H1 (cell line): ENCODE measurements around the gene SSB. TPM values are rescaled to one million over a fixed set of nuclear protein-coding genes. Genes with fewer than 3 reads are reported as not detected.

Experiments
- CTCF ChIA-PET: fragments of 300-600 bp; sonication (Branson Sonifier 250); formaldehyde crosslinking; loops from one replicate; lab custom pipeline; 2021; ENCODE audit not compliant: partially characterized antibody; lab: Charles Lee
- POLR2A ChIA-PET: fragments of 300-600 bp; sonication (Branson Sonifier 250); formaldehyde crosslinking; loops from one replicate; lab custom pipeline; 2021; ENCODE audit warnings: inconsistent platforms; ENCODE audit not compliant: partially characterized antibody; lab: Charles Lee
- DNase-seq, 2 experiments: peaks; one replicate each; pipeline versions ENCODE4 v3.0.0 to v3.0.0-alpha.2; 2010 to 2022; ENCODE audit warnings: low spot score in 2 of 2, low read depth in 1 of 2, mixed read lengths in 1 of 2
- FAIRE-seq: peaks from 2 replicates; lab custom pipeline; 2011; peaks lifted over from hg19 to GRCh38; lab: Jason Lieb, UNC
- H2AFZ ChIP-seq: 2 replicates; pipeline ENCODE4 v1.8.1; 2012; ENCODE audit warnings: low read length, inconsistent platforms
- H2AK5ac ChIP-seq: 2 replicates; pipeline ENCODE4 v1.6.1; 2013; ENCODE audit warnings: low read depth, low read length
- H2BK120ac ChIP-seq: replicated peaks from 2 replicates; pipeline ENCODE3; 2013; ENCODE audit warnings: low read depth, low read length, inconsistent platforms
- H2BK12ac ChIP-seq: 2 replicates; pipeline ENCODE4 v1.6.1; 2013; ENCODE audit warnings: low read depth, low read length
- H2BK15ac ChIP-seq: 2 replicates; pipeline ENCODE4 v1.6.1; 2013; ENCODE audit warnings: low read length
- H2BK20ac ChIP-seq: 2 replicates; pipeline ENCODE4 v1.6.1; 2013; ENCODE audit warnings: low read length
- H2BK5ac ChIP-seq: 2 replicates; pipeline ENCODE4 v1.6.1; 2013; ENCODE audit warnings: low read depth, low read length
- H3K14ac ChIP-seq: 2 replicates; pipeline ENCODE4 v1.6.1; 2013; ENCODE audit warnings: inconsistent platforms; ENCODE audit not compliant: insufficient read length
- H3K18ac ChIP-seq: 2 replicates; pipeline ENCODE4 v1.6.1; 2013; ENCODE audit warnings: low read length; ENCODE audit errors: extremely low read depth
- H3K23ac ChIP-seq: 2 replicates; pipeline ENCODE4 v1.6.1; 2013; ENCODE audit warnings: inconsistent platforms; ENCODE audit not compliant: insufficient read length
- H3K23me2 ChIP-seq: 2 replicates; pipeline ENCODE4 v1.6.1; 2013; ENCODE audit warnings: low read depth, low read length
- H3K27ac ChIP-seq: 2 replicates; pipeline ENCODE4 v1.6.1; 2011; ENCODE audit warnings: low read depth, low read length, inconsistent platforms
- H3K27me3 ChIP-seq, 4 experiments: replicated peaks in 1 of 4; 1 replicate in 1 of 4; 2 replicates in 3 of 4; pipeline versions ENCODE4 v1.6.1 to v1.8.1; 2011 to 2013; ENCODE audit warnings: low read length in 3 of 4, mild to moderate bottlenecking in 3 of 4, inconsistent platforms in 2 of 4, mixed read lengths in 2 of 4, moderate library complexity in 1 of 4; ENCODE audit not compliant: control insufficient read depth in 3 of 4, insufficient read depth in 3 of 4; ENCODE audit errors: extremely low read depth in 1 of 4
- H3K36me3 ChIP-seq, 4 experiments: 2 replicates each; pipeline versions ENCODE4 v1.6.1 to v1.8.1; 2011 to 2013; ENCODE audit warnings: mild to moderate bottlenecking in 4 of 4, low read length in 3 of 4, moderate library complexity in 2 of 4, control low read depth in 1 of 4, inconsistent platforms in 1 of 4; ENCODE audit not compliant: insufficient read depth in 4 of 4, control insufficient read depth in 2 of 4
- H3K4ac ChIP-seq: replicated peaks from 2 replicates; pipeline ENCODE3; 2013; ENCODE audit warnings: low read length, low read depth, mixed read lengths, inconsistent platforms; ENCODE audit not compliant: insufficient read length
- H3K4me1 ChIP-seq, 4 experiments: replicated peaks in 1 of 4; 1 replicate in 1 of 4; 2 replicates in 3 of 4; pipeline versions ENCODE4 v1.6.1 to v1.8.1; 2011 to 2013; ENCODE audit warnings: low read length in 3 of 4, inconsistent platforms in 2 of 4, mixed read lengths in 1 of 4; ENCODE audit not compliant: insufficient read depth in 4 of 4, control insufficient read depth in 3 of 4
- H3K4me2 ChIP-seq, 2 experiments: 2 replicates each; pipeline versions ENCODE4 v1.6.1 to v1.8.1; 2011 to 2013; ENCODE audit warnings: low read depth in 2 of 2, low read length in 2 of 2, control low read depth in 1 of 2, inconsistent platforms in 1 of 2, mild to moderate bottlenecking in 1 of 2; ENCODE audit not compliant: insufficient read depth in 1 of 2
- H3K4me3 ChIP-seq, 4 experiments: fragments of 200-600, 300-600 bp in 1 of 4; sonication (generic), shearing (Covaris generic), sonication (Bioruptor Twin) in 1 of 4; 2 replicates each; pipeline versions ENCODE4 v1.5.1 to v1.8.1; 2011 to 2016; ENCODE audit warnings: low read length in 4 of 4, low read depth in 3 of 4, control low read depth in 2 of 4, inconsistent platforms in 2 of 4, mild to moderate bottlenecking in 2 of 4, mixed read lengths in 1 of 4, moderate library complexity in 1 of 4; ENCODE audit not compliant: insufficient read depth in 2 of 4; ENCODE audit errors: extremely low read depth in 1 of 4
- H3K56ac ChIP-seq: replicated peaks from 2 replicates; pipeline ENCODE3; 2013; ENCODE audit warnings: low read depth, mild to moderate bottlenecking, mixed read lengths, low read length, inconsistent platforms; ENCODE audit not compliant: insufficient read length
- H3K79me1 ChIP-seq: 2 replicates; pipeline ENCODE4 v1.6.1; 2013; ENCODE audit warnings: low read depth, low read length, control low read depth
- H3K79me2 ChIP-seq, 2 experiments: 2 replicates each; pipeline versions ENCODE4 v1.6.1 to v1.8.1; 2012 to 2013; ENCODE audit warnings: low read length in 2 of 2, mild to moderate bottlenecking in 2 of 2, inconsistent platforms in 1 of 2; ENCODE audit not compliant: insufficient read depth in 2 of 2, control insufficient read depth in 1 of 2
- H3K9ac ChIP-seq, 4 experiments: replicated peaks in 1 of 4; 1 replicate in 1 of 4; 2 replicates in 3 of 4; pipeline versions ENCODE4 v1.6.1 to v1.8.1; 2011 to 2013; ENCODE audit warnings: low read depth in 3 of 4, low read length in 3 of 4, control low read depth in 2 of 4, mild to moderate bottlenecking in 2 of 4, moderate library complexity in 2 of 4, inconsistent platforms in 1 of 4; ENCODE audit errors: extremely low read depth in 1 of 4
- H3K9me3 ChIP-seq, 2 experiments: 2 replicates each; pipeline versions ENCODE4 v1.6.1 to v1.8.1; 2012 to 2013; ENCODE audit warnings: mild to moderate bottlenecking in 2 of 2, moderate library complexity in 2 of 2, control low read depth in 1 of 2, inconsistent platforms in 1 of 2, low read depth in 1 of 2, low read length in 1 of 2, mixed read lengths in 1 of 2; ENCODE audit not compliant: insufficient read depth in 2 of 2
- H4K20me1 ChIP-seq, 2 experiments: replicated peaks in 1 of 2; 2 replicates each; pipeline versions ENCODE3 to v1.8.1; 2011 to 2013; ENCODE audit warnings: inconsistent platforms in 2 of 2, low read length in 2 of 2, mild to moderate bottlenecking in 1 of 2; ENCODE audit not compliant: insufficient read depth in 2 of 2, control insufficient read depth in 1 of 2
- H4K5ac ChIP-seq: 2 replicates; pipeline ENCODE4 v1.6.1; 2013; ENCODE audit warnings: low read length, low read depth, mixed read lengths, inconsistent platforms; ENCODE audit not compliant: insufficient read length
- H4K8ac ChIP-seq: 2 replicates; pipeline ENCODE4 v1.8.0; 2013; ENCODE audit warnings: mild to moderate bottlenecking, moderate library complexity, low read length, inconsistent platforms; ENCODE audit not compliant: insufficient read depth; ENCODE audit errors: extremely low read depth
- H4K91ac ChIP-seq: replicated peaks from 2 replicates; pipeline ENCODE3; 2013; ENCODE audit warnings: low read length, mixed read lengths, inconsistent platforms; ENCODE audit not compliant: insufficient read length
- BRCA1 ChIP-seq: IDR thresholded peaks from 2 replicates; pipeline ENCODE4 v1.6.1; 2012; ENCODE audit warnings: low read depth, low read length, improper control_type of control experiment
- CEBPB ChIP-seq: IDR thresholded peaks from 2 replicates; pipeline ENCODE4 v1.6.1; 2012; ENCODE audit warnings: low read depth, low read length
- MAFK ChIP-seq: IDR thresholded peaks from 2 replicates; pipeline ENCODE4 v1.6.1; 2012; ENCODE audit warnings: low read depth, mild to moderate bottlenecking, improper control_type of control experiment, low read length
- TAF7 ChIP-seq: optimal IDR thresholded peaks from 2 replicates; pipeline ENCODE3; 2011; ENCODE audit warnings: low read depth, mild to moderate bottlenecking, inconsistent platforms, low read length, moderate library complexity, borderline replicate concordance
- WGBS, 2 experiments: shearing (Covaris generic) in 1 of 2; methylation state at CpG; one replicate each; pipeline versions ENCODE4 v1.1.6 to v1.1.7; 2013 to 2015; ENCODE audit warnings: low lambda C conversion rate in 2 of 2, mixed read lengths in 2 of 2, inconsistent platforms in 1 of 2, low coverage in 1 of 2, missing lambda C conversion rate in 1 of 2; ENCODE audit not compliant: insufficient replicate concordance in 2 of 2, insufficient coverage in 1 of 2, insufficient read length in 1 of 2; ENCODE audit errors: extremely low coverage in 1 of 2, missing lambda C conversion rate in 1 of 2; 5-methylcytosine and 5-hydroxymethylcytosine counted together
- polyA plus RNA-seq, 7 experiments: library from polyadenylated mRNA; depleted of rRNA in 3 of 7; stranded (reverse) in 5 of 7; unstranded in 2 of 7; fragments of >200 nt in 5 of 7; fragments of 200-250 nt in 2 of 7; gene quantifications; 1 replicate in 5 of 7; 2 replicates in 1 of 7; 4 replicates in 1 of 7; pipeline versions ENCODE4 v1.2.1 to v1.2.3, GENCODE V29; 2011 to 2013; ENCODE audit warnings: missing spikeins in 2 of 7, mixed read lengths in 2 of 7
- total RNA-seq: library from RNA; stranded (reverse); fragmentation: NEBNext Ultra II Directional; extraction: Animal tissue kit (Norgen Biotek cat#: 25700); gene quantifications from 2 replicates; pipeline ENCODE4 v1.2.1, GENCODE V29; 2021

Gene SSB
- total and polyA plus RNA-seq, 2 of the 8 experiments (the other 6 are each of a cell fraction or from before 2014, with no cell fraction given) = 60.8 to 270 TPM

GRCh38 chr2:169849710-169850109 is 51.0 kb downstream of the SSB start:
- Histone ChIP-seq H3K18ac (no peak overlapping the region), H2BK120ac (no peak overlapping the region), H3K4ac (no peak overlapping the region), H2BK5ac (no peak overlapping the region), H3K9ac (no peak overlapping the region), H3K27me3 (no peaks in the 10 kb centered on the region), H2AFZ (no peak overlapping the region), H3K23me2 (no peaks in the 10 kb centered on the region), H3K27ac (no peak overlapping the region), H3K14ac (no peak overlapping the region), H2BK15ac (no peak overlapping the region), H4K91ac (no peak overlapping the region), H3K56ac (no peak overlapping the region), H3K4me1 (no peaks in the 10 kb centered on the region), H4K20me1 (no peaks in the 10 kb centered on the region), H3K23ac (no peak overlapping the region), H4K8ac (no peak overlapping the region), H4K5ac (no peak overlapping the region), H3K79me1 (no peaks in the 10 kb centered on the region), H2BK12ac (no peak overlapping the region), H3K9me3 (no peaks in the 10 kb centered on the region), H3K4me2 (no peak overlapping the region), H3K79me2 (peaks cover 0 to 12% of the 10 kb centered on the region in 2 experiments; a peak in 2 of 4 replicates), H3K36me3 (no peaks in the 10 kb centered on the region), H3K4me3 (no peak overlapping the region), H2AK5ac (no peak overlapping the region), H2BK20ac (no peak overlapping the region)
- CTCF ChIA-PET = no interaction called here
- no peak for TF ChIP-seq CEBPB
- TF ChIP-seq TAF7 = no peak
- no peak for TF ChIP-seq BRCA1
- no peak for TF ChIP-seq MAFK
- FAIRE-seq (no peak), DNase-seq (no peak)
- POLR2A ChIA-PET = interaction anchor here (0.6 to 1.3 kb wide), 3 partner anchors 11 to 21 kb away, joined by 3 to 4 read pairs (median 3); no protein-coding TSS in a partner anchor
- WGBS, 2 experiments = 93% methylated on average over 1 of the region's 1 CpG; no CpG with 5 or more reads in 1 of the 2 experiments
